Bronchial epithelial cell (primary cell): ENCODE data around the gene STK32A. TPM values are rescaled to one million over a fixed set of nuclear protein-coding genes. Genes with fewer than 3 reads are reported as not detected.
A peak's percentile ranks its signal among the peaks of the same experiment; 100 is the strongest.
"Not testable (repeated sequence)": the region's sequence is repeated elsewhere in the genome, so short reads cannot be mapped to it uniquely, and the experiment has no call there.

Experiments used
- DNase-seq: peaks from one replicate; pipeline ENCODE4 v3.0.0-alpha.2; 2010; ENCODE audit warnings: low read depth
- FAIRE-seq: peaks from 2 replicates; lab custom pipeline; 2011; peaks lifted over from hg19 to GRCh38; lab: Jason Lieb, UNC
- H3K27me3 ChIP-seq: 2 replicates; pipeline ENCODE4 v1.5.1; 2011; ENCODE audit warnings: low read length; ENCODE audit not compliant: control insufficient read depth, insufficient read depth
- H3K36me3 ChIP-seq: 2 replicates; pipeline ENCODE4 v1.5.1; 2011; ENCODE audit warnings: low read length; ENCODE audit not compliant: control insufficient read depth, insufficient read depth
- H3K4me3 ChIP-seq: 2 replicates; pipeline ENCODE4 v1.5.1; 2011; ENCODE audit warnings: mild to moderate bottlenecking, low read depth, low read length, control low read depth
- CTCF ChIP-seq: IDR thresholded peaks from 2 replicates; pipeline ENCODE4 v1.5.1; 2011; ENCODE audit warnings: mild to moderate bottlenecking, moderate library complexity, low read length, control low read depth, inconsistent platforms; ENCODE audit not compliant: insufficient read depth, severe bottlenecking
- total RNA-seq: library from RNA; depleted of rRNA; stranded (reverse); fragments of >200 nt; gene quantifications from 2 replicates; pipeline ENCODE4 v1.2.1, GENCODE V29; 2014

STK32A gene
- total RNA-seq, 1 donor from 2014 or later = 5.5 TPM

- TF ChIP-seq CTCF = no peak
- no peak for DNase-seq
- FAIRE-seq = no peak
- Histone ChIP-seq H3K36me3 (no peaks in the 10 kb centered on the region), H3K4me3 (no peak overlapping the region), H3K27me3 (no peaks in the 10 kb centered on the region)
These were observed 5.6 kb downstream of the STK32A start for GRCh38 chr5:147240266-147240985.

- not testable (repeated sequence) for DNase-seq, H3K27me3 ChIP-seq, H3K36me3 ChIP-seq, H3K4me3 ChIP-seq, FAIRE-seq
These were observed 8.4 kb downstream of the STK32A start for GRCh38 chr5:147243238-147243637.

GRCh38 chr5:147245381-147246165, 10.7 kb downstream of the STK32A start:
- DNase-seq (peak; percentile 32), FAIRE-seq (no peak)
- H3K27me3 ChIP-seq = no peaks in the 10 kb centered on the region
- TF ChIP-seq CTCF = no peak
- no peaks in the 10 kb centered on the region for H3K36me3 ChIP-seq
- H3K4me3 ChIP-seq = no peak overlapping the region

GRCh38 chr5:147248561-147248960, 13.7 kb downstream of the STK32A start:
- Histone ChIP-seq H3K4me3 (no peak overlapping the region), H3K36me3 (no peaks in the 10 kb centered on the region), H3K27me3 (no peaks in the 10 kb centered on the region)
- TF ChIP-seq CTCF = no peak
- no peak for FAIRE-seq
- DNase-seq = no peak

- no peak for FAIRE-seq
These were observed 25.0 kb downstream of the STK32A start for GRCh38 chr5:147259837-147260236.

More at GRCh38 chr5:147259837-147260236, 25.0 kb downstream of the STK32A start:
- no peak overlapping the region for H3K4me3 ChIP-seq
- DNase-seq = no peak
- no peak for TF ChIP-seq CTCF
- no peaks in the 10 kb centered on the region for H3K27me3 ChIP-seq
- H3K36me3 ChIP-seq = no peaks in the 10 kb centered on the region
